Measurements from ENCODE around the gene EIF4E2.

Gene EIF4E2

DNA sequence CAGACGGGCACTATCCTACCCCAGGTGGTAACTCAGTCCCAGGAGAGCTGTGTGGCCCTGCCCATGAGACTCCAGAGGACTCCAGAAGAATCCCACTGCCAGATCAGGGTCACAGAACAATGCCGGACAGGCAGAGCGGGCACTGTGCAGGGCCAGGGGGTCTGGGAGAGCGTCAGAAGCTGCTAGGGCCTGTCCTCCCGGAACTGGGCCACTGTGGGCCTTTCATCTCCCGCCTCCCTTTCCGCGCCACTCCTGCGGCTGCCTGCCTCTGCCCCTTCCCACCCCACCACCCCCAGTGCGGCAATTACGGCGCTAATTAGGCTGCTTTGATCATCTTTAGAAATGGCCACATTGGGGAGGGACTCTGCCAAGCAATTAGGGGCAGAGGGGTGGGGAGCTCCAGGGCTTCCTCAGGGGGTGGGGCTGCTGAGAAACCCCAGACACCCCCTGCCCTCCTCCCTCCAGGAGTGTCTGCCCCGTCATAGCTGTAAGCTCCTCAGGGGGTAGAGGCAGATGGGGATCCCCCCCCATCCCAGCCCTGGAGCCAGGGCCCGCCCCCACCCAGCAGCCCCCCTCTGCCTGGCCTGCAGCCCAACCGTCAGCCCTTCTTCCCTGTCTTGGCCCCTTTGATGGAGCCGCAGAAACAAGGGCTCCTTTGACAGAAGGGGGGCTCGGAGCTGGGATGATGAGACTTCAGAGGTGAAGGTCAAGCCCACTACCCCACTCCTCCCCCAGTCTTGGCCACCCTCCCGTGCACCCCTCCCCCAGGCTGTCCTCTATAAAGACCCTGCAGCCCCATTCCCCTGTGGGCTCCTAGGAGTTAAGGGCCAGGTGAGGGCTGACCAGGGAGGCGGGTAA lies 30.7 kb upstream of the EIF4E2 start, which contains the start of gene PRSS56:
TSS of gene PRSS56 (plus strand) at position 808 of the 858 bp plus-strand sequence. CDS start 211 bp downstream, outside the sequence.
- H2BK120ac ChIP-seq (ENCODE audit: low read depth, low read length), result no peak within 1 kb of the TSS
- peaks cover 82 to 88% of the 10 kb centered on the region in 2 experiments for H3K27me3 ChIP-seq (ENCODE audit: control insufficient read depth in 1 of 2, insufficient read depth in 1 of 2, low read length in 2 of 2)
- no peaks in the 10 kb centered on the region for H3K36me3 ChIP-seq (ENCODE audit: control insufficient read depth in 1 of 2, insufficient read depth in 2 of 2, low read depth in 1 of 2, low read length in 2 of 2)
- peaks cover 18% of the 10 kb centered on the region for H3K4me1 ChIP-seq (ENCODE audit: control insufficient read depth, insufficient read depth, low read depth, low read length)
- H2AFZ ChIP-seq (ENCODE audit: low read depth, low read length), result no peak within 1 kb of the TSS
- no peak within 1 kb of the TSS for H3K4me3 ChIP-seq (ENCODE audit: insufficient read depth in 1 of 2, low read depth in 1 of 2, low read length in 2 of 2)
- no peak within 1 kb of the TSS for H2BK15ac ChIP-seq (ENCODE audit: low read depth, poor library complexity, severe bottlenecking)
- H3K9me3 ChIP-seq (ENCODE audit: control insufficient read depth, low read length), result no peaks in the 10 kb centered on the region
- H2BK5ac ChIP-seq (ENCODE audit: low read depth, low read length, poor library complexity, severe bottlenecking), result no peak within 1 kb of the TSS
- H4K8ac ChIP-seq (ENCODE audit: low read length), result no peak within 1 kb of the TSS
- no peak within 1 kb of the TSS for H3K18ac ChIP-seq (ENCODE audit: low read depth in 1 of 2, low read length in 2 of 2)
- no peak within 1 kb of the TSS for H2AK5ac ChIP-seq (ENCODE audit: low read length, severe bottlenecking)
- H2BK12ac ChIP-seq (ENCODE audit: low read length in 2 of 2), result no peak within 1 kb of the TSS
- no peak within 1 kb of the TSS for H3K14ac ChIP-seq (ENCODE audit: low read length in 2 of 2)
- H3K4me2 ChIP-seq (ENCODE audit: low read length, poor library complexity, severe bottlenecking), result no peak within 1 kb of the TSS
- H3K23ac ChIP-seq (ENCODE audit: low read length in 2 of 2), result no peak within 1 kb of the TSS
- no peak within 1 kb of the TSS for H3K27ac ChIP-seq (ENCODE audit: low read length, poor library complexity, severe bottlenecking)
- H3K9ac ChIP-seq (ENCODE audit: low read length), result no peak within 1 kb of the TSS
- H3K4ac ChIP-seq (ENCODE audit: low read depth in 1 of 2, low read length in 2 of 2), result no peak within 1 kb of the TSS
- H3K79me1 ChIP-seq (replicated peaks; ENCODE audit: low read length, poor library complexity, severe bottlenecking), result no peaks in the 10 kb centered on the region
- DNase-seq, result no peak
- no peak within 1 kb of the TSS for H4K91ac ChIP-seq (ENCODE audit: low read length)
- WGBS, result 38% methylated on average over 8 of the region's 19 CpGs

DNA sequence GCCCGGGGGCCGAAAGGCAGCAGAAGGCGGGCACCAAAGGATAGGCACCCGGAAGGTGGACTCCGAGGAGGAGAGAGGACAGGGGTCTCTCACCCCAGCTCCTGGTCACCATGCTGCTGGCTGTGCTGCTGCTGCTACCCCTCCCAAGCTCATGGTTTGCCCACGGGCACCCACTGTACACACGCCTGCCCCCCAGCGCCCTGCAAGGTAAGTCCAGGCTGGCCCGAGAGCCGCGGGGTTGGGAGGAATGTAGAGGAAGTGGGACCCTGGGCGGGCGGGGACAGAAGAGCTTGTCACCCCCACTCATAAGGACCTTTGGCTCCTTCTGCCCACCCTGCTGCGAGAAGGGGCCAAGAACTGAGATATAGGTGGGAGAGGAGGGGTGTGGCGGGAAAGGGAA lies 30.0 kb upstream of the EIF4E2 start:
- H3K4me3 ChIP-seq (ENCODE audit: insufficient read depth in 1 of 2, low read depth in 1 of 2, low read length in 2 of 2), result no peak overlapping the region
- H2AFZ ChIP-seq (ENCODE audit: low read depth, low read length), result no peak overlapping the region
- H3K4me1 ChIP-seq (ENCODE audit: control insufficient read depth, insufficient read depth, low read depth, low read length), result peaks cover 18% of the 10 kb centered on the region

DNA sequence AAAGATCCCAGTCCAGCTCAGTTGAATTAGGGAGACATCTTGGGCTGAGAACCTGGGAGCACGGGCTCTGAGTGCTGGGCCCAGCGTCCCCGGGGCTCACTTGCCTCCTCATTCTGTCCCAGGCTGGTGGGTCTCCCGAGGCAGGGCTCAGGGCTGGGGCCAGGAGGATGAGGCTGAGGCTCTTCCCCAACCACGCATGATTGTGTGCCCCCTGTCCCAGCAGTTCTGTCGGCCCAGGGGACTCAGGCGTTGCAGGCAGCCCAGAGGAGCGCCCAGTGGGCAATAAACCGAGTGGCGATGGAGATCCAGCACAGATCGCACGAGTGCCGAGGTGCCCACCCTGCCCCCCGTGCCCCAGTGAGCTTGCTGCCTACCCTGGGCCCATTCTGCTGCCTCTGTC lies 29.4 kb upstream of the EIF4E2 start:
- Histone ChIP-seq H3K4me2 (ENCODE audit: low read length, poor library complexity, severe bottlenecking) (no peak overlapping the region), H3K79me1 (replicated peaks; ENCODE audit: low read length, poor library complexity, severe bottlenecking) (no peaks in the 10 kb centered on the region), H2BK12ac (ENCODE audit: low read length in 2 of 2) (no peak overlapping the region), H2BK5ac (ENCODE audit: low read depth, low read length, poor library complexity, severe bottlenecking) (no peak overlapping the region), H2AK5ac (ENCODE audit: low read length, severe bottlenecking) (no peak overlapping the region), H3K18ac (ENCODE audit: low read depth in 1 of 2, low read length in 2 of 2) (no peak overlapping the region), H4K91ac (ENCODE audit: low read length) (no peak overlapping the region), H3K23ac (ENCODE audit: low read length in 2 of 2) (no peak overlapping the region), H3K4ac (ENCODE audit: low read depth in 1 of 2, low read length in 2 of 2) (no peak overlapping the region), H3K36me3 (ENCODE audit: control insufficient read depth in 1 of 2, insufficient read depth in 2 of 2, low read depth in 1 of 2, low read length in 2 of 2) (no peaks in the 10 kb centered on the region), H3K27ac (ENCODE audit: low read length, poor library complexity, severe bottlenecking) (no peak overlapping the region), H2AFZ (ENCODE audit: low read depth, low read length) (no peak overlapping the region), H2BK15ac (ENCODE audit: low read depth, poor library complexity, severe bottlenecking) (no peak overlapping the region), H2BK120ac (ENCODE audit: low read depth, low read length) (no peak overlapping the region), H3K4me1 (ENCODE audit: control insufficient read depth, insufficient read depth, low read depth, low read length) (peaks cover 20% of the 10 kb centered on the region), H3K9ac (ENCODE audit: low read length) (no peak overlapping the region), H4K8ac (ENCODE audit: low read length) (no peak overlapping the region), H3K9me3 (ENCODE audit: control insufficient read depth, low read length) (no peaks in the 10 kb centered on the region), H3K14ac (ENCODE audit: low read length in 2 of 2) (no peak overlapping the region), H3K27me3 (ENCODE audit: control insufficient read depth in 1 of 2, insufficient read depth in 1 of 2, low read length in 2 of 2) (peaks cover 79 to 81% of the 10 kb centered on the region in 2 experiments), H3K4me3 (ENCODE audit: insufficient read depth in 1 of 2, low read depth in 1 of 2, low read length in 2 of 2) (no peak overlapping the region)
- no peak for DNase-seq
- 84% methylated on average over 14 of the region's 14 CpGs for WGBS

More for the DNA sequence above, 30.0 kb upstream of the EIF4E2 start:
- no peak overlapping the region for H3K4me2 ChIP-seq (ENCODE audit: low read length, poor library complexity, severe bottlenecking)
- H3K14ac ChIP-seq (ENCODE audit: low read length in 2 of 2), result no peak overlapping the region
- H2BK120ac ChIP-seq (ENCODE audit: low read depth, low read length), result no peak overlapping the region
- no peak overlapping the region for H3K4ac ChIP-seq (ENCODE audit: low read depth in 1 of 2, low read length in 2 of 2)
- 79% methylated on average over 6 of the region's 15 CpGs for WGBS
- no peak overlapping the region for H3K18ac ChIP-seq (ENCODE audit: low read depth in 1 of 2, low read length in 2 of 2)
- H3K23ac ChIP-seq (ENCODE audit: low read length in 2 of 2), result no peak overlapping the region
- H4K91ac ChIP-seq (ENCODE audit: low read length), result no peak overlapping the region
- H3K27ac ChIP-seq (ENCODE audit: low read length, poor library complexity, severe bottlenecking), result no peak overlapping the region
- no peaks in the 10 kb centered on the region for H3K79me1 ChIP-seq (replicated peaks; ENCODE audit: low read length, poor library complexity, severe bottlenecking)
- H3K9ac ChIP-seq (ENCODE audit: low read length), result no peak overlapping the region
- H2AK5ac ChIP-seq (ENCODE audit: low read length, severe bottlenecking), result no peak overlapping the region
- H3K9me3 ChIP-seq (ENCODE audit: control insufficient read depth, low read length), result no peaks in the 10 kb centered on the region
- no peak overlapping the region for H2BK12ac ChIP-seq (ENCODE audit: low read length in 2 of 2)
- no peaks in the 10 kb centered on the region for H3K36me3 ChIP-seq (ENCODE audit: control insufficient read depth in 1 of 2, insufficient read depth in 2 of 2, low read depth in 1 of 2, low read length in 2 of 2)
- H3K27me3 ChIP-seq (ENCODE audit: control insufficient read depth in 1 of 2, insufficient read depth in 1 of 2, low read length in 2 of 2), result peaks cover 84% of the 10 kb centered on the region in 2 experiments
- no peak overlapping the region for H2BK15ac ChIP-seq (ENCODE audit: low read depth, poor library complexity, severe bottlenecking)
- H2BK5ac ChIP-seq (ENCODE audit: low read depth, low read length, poor library complexity, severe bottlenecking), result no peak overlapping the region
- DNase-seq, result no peak
- no peak overlapping the region for H4K8ac ChIP-seq (ENCODE audit: low read length)

DNA sequence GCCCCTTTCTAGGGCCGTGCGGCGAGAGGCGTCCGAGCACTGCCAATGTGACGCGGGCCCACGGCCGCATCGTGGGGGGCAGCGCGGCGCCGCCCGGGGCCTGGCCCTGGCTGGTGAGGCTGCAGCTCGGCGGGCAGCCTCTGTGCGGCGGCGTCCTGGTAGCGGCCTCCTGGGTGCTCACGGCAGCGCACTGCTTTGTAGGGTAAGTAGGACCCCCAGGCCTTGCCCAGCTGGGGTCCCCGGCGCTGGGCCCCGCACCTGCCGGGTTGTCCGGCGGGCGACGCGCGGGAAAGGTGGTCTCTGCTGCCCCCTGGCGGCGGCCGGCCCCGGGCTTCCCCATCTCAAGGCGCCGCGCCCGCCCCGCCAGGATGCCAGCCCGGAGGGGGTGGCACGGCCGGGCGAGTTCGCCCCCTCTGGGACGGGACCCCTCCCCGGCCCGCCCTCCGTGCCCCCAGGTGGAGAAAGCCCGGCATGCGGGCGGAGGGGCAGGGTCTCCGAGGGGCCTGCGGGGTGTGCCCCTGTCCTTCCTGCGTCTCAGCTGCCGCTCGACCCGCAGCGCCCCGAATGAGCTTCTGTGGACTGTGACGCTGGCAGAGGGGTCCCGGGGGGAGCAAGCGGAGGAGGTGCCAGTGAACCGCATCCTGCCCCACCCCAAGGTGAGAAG lies 28.4 kb upstream of the EIF4E2 start:
- no peaks in the 10 kb centered on the region for H3K36me3 ChIP-seq (ENCODE audit: control insufficient read depth in 1 of 2, insufficient read depth in 2 of 2, low read depth in 1 of 2, low read length in 2 of 2)
- H3K9ac ChIP-seq (ENCODE audit: low read length), result no peak overlapping the region
- no peak overlapping the region for H2BK12ac ChIP-seq (ENCODE audit: low read length in 2 of 2)
- H4K8ac ChIP-seq (ENCODE audit: low read length), result no peak overlapping the region
- no peak overlapping the region for H2BK120ac ChIP-seq (ENCODE audit: low read depth, low read length)
- no peak overlapping the region for H2BK15ac ChIP-seq (ENCODE audit: low read depth, poor library complexity, severe bottlenecking)
- no peaks in the 10 kb centered on the region for H3K9me3 ChIP-seq (ENCODE audit: control insufficient read depth, low read length)
- H3K79me1 ChIP-seq (replicated peaks; ENCODE audit: low read length, poor library complexity, severe bottlenecking), result no peaks in the 10 kb centered on the region
- H2AK5ac ChIP-seq (ENCODE audit: low read length, severe bottlenecking), result no peak overlapping the region
- no peak overlapping the region for H2AFZ ChIP-seq (ENCODE audit: low read depth, low read length)
- peaks cover 77 to 82% of the 10 kb centered on the region in 2 experiments for H3K27me3 ChIP-seq (ENCODE audit: control insufficient read depth in 1 of 2, insufficient read depth in 1 of 2, low read length in 2 of 2)
- DNase-seq, result peak; percentile 9
- no peak overlapping the region for H4K91ac ChIP-seq (ENCODE audit: low read length)
- H3K27ac ChIP-seq (ENCODE audit: low read length, poor library complexity, severe bottlenecking), result no peak overlapping the region
- H3K4ac ChIP-seq (ENCODE audit: low read depth in 1 of 2, low read length in 2 of 2), result no peak overlapping the region
- H3K14ac ChIP-seq (ENCODE audit: low read length in 2 of 2), result no peak overlapping the region
- no peak overlapping the region for H3K4me3 ChIP-seq (ENCODE audit: insufficient read depth in 1 of 2, low read depth in 1 of 2, low read length in 2 of 2)
- peak overlapping the region in 1 of 2 experiments; percentile 60 for H3K23ac ChIP-seq (ENCODE audit: low read length in 2 of 2)
- no peak overlapping the region for H3K18ac ChIP-seq (ENCODE audit: low read depth in 1 of 2, low read length in 2 of 2)
- H3K4me2 ChIP-seq (ENCODE audit: low read length, poor library complexity, severe bottlenecking), result peak overlapping the region; percentile 57
- 16% methylated on average over 45 of the region's 66 CpGs for WGBS
- peaks cover 20% of the 10 kb centered on the region for H3K4me1 ChIP-seq (ENCODE audit: control insufficient read depth, insufficient read depth, low read depth, low read length)
- H2BK5ac ChIP-seq (ENCODE audit: low read depth, low read length, poor library complexity, severe bottlenecking), result no peak overlapping the region

Data from mesenchymal stem cell (in vitro differentiated cells and primary cell).